DMS53 (cell line): ENCODE results near the gene HADHB.
"Not testable (repeated sequence)": the region's sequence is repeated elsewhere in the genome, so short reads cannot be mapped to it uniquely, and the experiment has no call there.

Experiments
- DNase-seq: peaks from one replicate; lab custom pipeline; 2025; lab: John Stamatoyannopoulos, UW

HADHB gene

GRCh38 chr2:26297061-26297460 lies 52.3 kb downstream of the HADHB start:
- no peak for DNase-seq

- no peak for DNase-seq
Measured at GRCh38 chr2:26298286-26298637, 53.5 kb downstream of the HADHB start.

GRCh38 chr2:26298638-26299393 lies 54.1 kb downstream of the HADHB start:
- peak; percentile 59 for DNase-seq

GRCh38 chr2:26299471-26300101 lies 54.8 kb downstream of the HADHB start:
- DNase-seq = peak; percentile 16

- no peak for DNase-seq
Measured at GRCh38 chr2:26300234-26300925, 55.6 kb downstream of the HADHB start.

GRCh38 chr2:26302846-26303245 lies 58.1 kb downstream of the HADHB start:
- no peak for DNase-seq

- not testable (repeated sequence) for DNase-seq
Measured at GRCh38 chr2:26305094-26305493, 60.4 kb downstream of the HADHB start.

- no peak for DNase-seq
Measured at GRCh38 chr2:26305540-26305939, 60.8 kb downstream of the HADHB start.

GRCh38 chr2:26309921-26310320 lies 65.2 kb downstream of the HADHB start:
- no peak for DNase-seq

- DNase-seq = no peak
Measured at GRCh38 chr2:26312471-26312870, 67.7 kb downstream of the HADHB start.

- no peak for DNase-seq
Measured at GRCh38 chr2:26313446-26313845, 68.7 kb downstream of the HADHB start.

- DNase-seq = no peak
Measured at GRCh38 chr2:26314243-26314642, 69.5 kb downstream of the HADHB start.

- DNase-seq = peak; percentile 24
Measured at GRCh38 chr2:26316041-26316440, 71.3 kb downstream of the HADHB start.

GRCh38 chr2:26316845-26317244 lies 72.1 kb downstream of the HADHB start:
- no peak for DNase-seq

- no peak for DNase-seq
Measured at GRCh38 chr2:26317377-26318105, 72.8 kb downstream of the HADHB start.

GRCh38 chr2:26318950-26319349 lies 74.2 kb downstream of the HADHB start:
- no peak for DNase-seq

- not testable (repeated sequence) for DNase-seq
Measured at GRCh38 chr2:26324479-26324878, 79.7 kb downstream of the HADHB start.

GRCh38 chr2:26324903-26325302 lies 80.2 kb downstream of the HADHB start:
- no peak for DNase-seq

GRCh38 chr2:26325851-26326250 lies 81.1 kb downstream of the HADHB start:
- DNase-seq = no peak

- DNase-seq = no peak
Measured at GRCh38 chr2:26326514-26326913, 81.8 kb downstream of the HADHB start.

- DNase-seq = no peak
Measured at GRCh38 chr2:26327291-26328272, 82.8 kb downstream of the HADHB start.
